Measurements from ENCODE around the gene FAT3. TPM values are rescaled to one million over a fixed set of nuclear protein-coding genes. Genes with fewer than 3 reads are reported as not detected.

Gene FAT3
- total and polyA plus RNA-seq, 10 of the 15 experiments (the other 5 are each of a cell fraction or from before 2014, with no cell fraction given): under 0.01 to 0.04 (median 0.01) TPM; not detected in 7

- Histone ChIP-seq H2AFZ (ENCODE audit: control insufficient read depth, low read depth, low read length) (no peak overlapping the region), H3K9me3 (replicated peaks; ENCODE audit: control insufficient read depth, insufficient read depth, low read length) (no peaks in the 10 kb centered on the region), H3K36me3 (ENCODE audit: control insufficient read depth in 2 of 2, insufficient read depth in 2 of 2, low read length in 1 of 2) (no peaks in the 10 kb centered on the region), H3K9ac (ENCODE audit: control insufficient read depth, insufficient read depth, low read length) (no peak overlapping the region), H3K27me3 (replicated peaks in 1 of 2; ENCODE audit: control insufficient read depth in 2 of 2, insufficient read depth in 2 of 2, low read length in 1 of 2) (no peaks in the 10 kb centered on the region), H4K20me1 (ENCODE audit: control insufficient read depth, insufficient read depth) (no peaks in the 10 kb centered on the region), H3K79me2 (ENCODE audit: control insufficient read depth, insufficient read depth, low read length) (no peaks in the 10 kb centered on the region), H3K4me2 (ENCODE audit: control insufficient read depth, insufficient read depth) (no peak overlapping the region), H3K4me1 (ENCODE audit: control insufficient read depth, insufficient read depth, low read length) (no peaks in the 10 kb centered on the region), H3K27ac (ENCODE audit: control insufficient read depth, insufficient read depth) (no peak overlapping the region), H3K4me3 (no peak overlapping the region)
- DNase-seq (ENCODE audit: low read depth, low spot score): no peak
- ChIA-PET SMC1A (ENCODE audit: uncharacterized antibody, unreplicated experiment) (no interaction called here), CTCF (no interaction called here), POLR2A (no interaction called here), RAD21 (ENCODE audit: unreplicated experiment) (no interaction called here)
- WGBS (ENCODE audit: insufficient coverage, insufficient replicate concordance, low lambda C conversion rate, missing lambda C conversion rate): 38% methylated on average over 5 of the region's 5 CpGs
- ATAC-seq: no peak
- TF ChIP-seq USF1 (IDR thresholded peaks at IDR 0.05; ENCODE audit: borderline replicate concordance, extremely low read length, insufficient read depth, low read depth, low read length) (no peak), MYC (IDR thresholded peaks at IDR 0.05; ENCODE audit: insufficient read depth, insufficient read length, insufficient replicate concordance, low read length, severe bottlenecking) (no peak), CTCF (IDR thresholded peaks at IDR 0.05 in 2 of 3, conservative IDR thresholded peaks at IDR 0.05 in 1 of 3; ENCODE audit: control insufficient read depth in 2 of 3, extremely low read depth in 1 of 3, insufficient read depth in 1 of 3, low read depth in 3 of 3, low read length in 3 of 3) (no peak; a peak in 1 of 6 replicates), SMAD5 (IDR thresholded peaks at IDR 0.05; ENCODE audit: low read depth) (no peak), LARP7 (IDR thresholded peaks at IDR 0.05) (no peak), SUPT20H (IDR thresholded peaks at IDR 0.05; ENCODE audit: borderline replicate concordance, control insufficient read depth, low read depth, low read length) (no peak), RAD21 (IDR thresholded peaks at IDR 0.05; ENCODE audit: insufficient read depth, low read depth, low read length) (no peak), CBFB (IDR thresholded peaks at IDR 0.05; ENCODE audit: low read depth) (no peak), YBX1 (IDR thresholded peaks at IDR 0.05) (no peak), NR2F1 (conservative IDR thresholded peaks at IDR 0.05) (no peak), SKIL (IDR thresholded peaks at IDR 0.05; ENCODE audit: low read depth, poor library complexity, severe bottlenecking) (no peak), CHD4 (IDR thresholded peaks at IDR 0.05) (no peak), HDAC2 (IDR thresholded peaks at IDR 0.05) (no peak), PAX8 (IDR thresholded peaks at IDR 0.05) (no peak), FOXM1 (IDR thresholded peaks at IDR 0.05; ENCODE audit: low read depth, low read length) (no peak), STAT3 (IDR thresholded peaks at IDR 0.05; ENCODE audit: low read depth, low read length) (no peak), SIN3A (IDR thresholded peaks at IDR 0.05; ENCODE audit: low read depth, low read length) (no peak), POU2F2 (IDR thresholded peaks at IDR 0.05; ENCODE audit: borderline replicate concordance, low read depth, low read length) (no peak), E2F4 (IDR thresholded peaks at IDR 0.05; ENCODE audit: low read depth, low read length) (no peak), RFX5 (IDR thresholded peaks at IDR 0.05; ENCODE audit: low read depth, low read length) (no peak)
- in situ Hi-C loops (cut with MboI) (no loop called here), intact Hi-C loops (cut with micrococcal nuclease; ENCODE audit: unreplicated experiment) (no loop called here)
- no peak for FAIRE-seq
- no TSS peak for BruUV-seq (replicated peaks)
Measured at GRCh38 chr11:92211576-92212167, 12.9 kb upstream of the FAT3 start.
